Heart left ventricle (tissue), 13 donors: Measurements from ENCODE around the gene TAGLN2.

Source experiments
- POLR2A ChIP-seq, 2 donors: fragments of 450-650 bp; IDR thresholded peaks; one replicate each; pipeline ENCODE4 v1.6.1; 2017; ENCODE audit warnings: antibody characterized with exemption in 2 of 2, mild to moderate bottlenecking in 2 of 2, moderate library complexity in 2 of 2
- TF ChIP-seq, protein P1 (sequence below), 12 donors: fragments of 200-600 bp; sonication (generic) in 4 of 12; IDR thresholded peaks; one replicate each; pipeline versions ENCODE4 v1.5.0 to v1.8.0; 2018 to 2022; ENCODE audit warnings: antibody characterized with exemption in 12 of 12, mild to moderate bottlenecking in 5 of 12
- donor health status: ischemic (EF 13 %, LVEDD 7.1; RV severe dilation, severe dysfunction).
- donor health status: DM: no; HTN: yes; CAD: no.
- donor health status: DM: no; HTN: no; CAD: no.
- donor health status: ischemic (EF 25% LVEDD 6.9; RV normal size, moderate dysfunction).
- donor health status: ischemic (EF 25% LVEDD 5.7; RV mildly dilated, moderate dysfunction).
- donor health status: ischemic (EF 35%, LVEDD 5.7; RV mildly dilated, moderate dysfunction).
- donor health status: nonischemic (EF 11% LVEDD 7.7; RV severe dilation, severe dysfunction).
- donor health status: DM: yes; HTN: yes; CAD: no.
- donor health status: PGD.
- donor health status: ischemic (EF 29% LVEDD 5.4; RV normal size, mild dysfunction).
- donor health status: nonischemic (EF 23%, LVEDD 6.1; RV moderate dilation, normal function).

DNA sequence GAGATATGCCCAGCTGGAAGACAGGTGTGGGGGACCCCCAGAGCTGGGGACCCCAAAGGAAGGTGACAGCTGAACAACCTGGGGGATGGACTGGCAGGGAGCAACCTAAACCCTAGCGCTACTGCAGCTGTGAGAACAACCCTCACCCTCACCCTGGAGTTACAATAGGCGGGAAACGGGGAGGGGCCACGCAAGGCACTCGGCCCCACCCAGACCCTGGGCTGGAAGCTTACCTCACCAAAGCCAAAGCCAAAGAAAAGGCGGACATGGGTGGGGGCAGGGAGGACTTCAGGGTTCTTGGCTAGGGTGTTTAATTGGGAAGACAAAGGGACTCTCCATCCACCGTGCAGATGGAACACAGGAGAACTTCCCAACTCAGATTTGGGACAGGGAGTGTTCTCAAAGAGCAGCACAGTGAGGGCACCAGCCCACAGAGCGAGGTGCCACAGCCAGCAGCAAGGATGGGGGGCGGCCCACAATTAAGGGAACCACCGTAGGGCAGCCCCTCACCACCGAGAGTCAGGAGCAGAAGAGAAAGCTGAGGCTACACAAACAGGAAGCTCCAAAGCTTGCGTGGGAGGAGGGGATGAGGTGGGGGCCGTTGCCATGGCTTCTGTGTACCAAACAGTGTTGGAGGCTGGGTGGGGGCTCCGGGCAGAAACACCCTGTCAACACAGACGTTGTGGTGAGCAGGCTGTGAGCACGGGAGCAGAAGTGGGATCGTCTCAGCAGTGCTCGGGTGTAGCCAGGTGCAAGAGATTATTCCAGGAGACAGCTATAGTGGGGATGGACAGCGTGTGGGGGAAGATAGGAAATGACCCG is 1.9 kb downstream of the TAGLN2 start:
- TF ChIP-seq, protein P1, sequence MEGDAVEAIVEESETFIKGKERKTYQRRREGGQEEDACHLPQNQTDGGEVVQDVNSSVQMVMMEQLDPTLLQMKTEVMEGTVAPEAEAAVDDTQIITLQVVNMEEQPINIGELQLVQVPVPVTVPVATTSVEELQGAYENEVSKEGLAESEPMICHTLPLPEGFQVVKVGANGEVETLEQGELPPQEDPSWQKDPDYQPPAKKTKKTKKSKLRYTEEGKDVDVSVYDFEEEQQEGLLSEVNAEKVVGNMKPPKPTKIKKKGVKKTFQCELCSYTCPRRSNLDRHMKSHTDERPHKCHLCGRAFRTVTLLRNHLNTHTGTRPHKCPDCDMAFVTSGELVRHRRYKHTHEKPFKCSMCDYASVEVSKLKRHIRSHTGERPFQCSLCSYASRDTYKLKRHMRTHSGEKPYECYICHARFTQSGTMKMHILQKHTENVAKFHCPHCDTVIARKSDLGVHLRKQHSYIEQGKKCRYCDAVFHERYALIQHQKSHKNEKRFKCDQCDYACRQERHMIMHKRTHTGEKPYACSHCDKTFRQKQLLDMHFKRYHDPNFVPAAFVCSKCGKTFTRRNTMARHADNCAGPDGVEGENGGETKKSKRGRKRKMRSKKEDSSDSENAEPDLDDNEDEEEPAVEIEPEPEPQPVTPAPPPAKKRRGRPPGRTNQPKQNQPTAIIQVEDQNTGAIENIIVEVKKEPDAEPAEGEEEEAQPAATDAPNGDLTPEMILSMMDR (IDR thresholded peaks at IDR 0.05) = no peak
- peak in 1 of 2 donors; percentile 76 for TF ChIP-seq POLR2A (IDR thresholded peaks at IDR 0.05)
